Coronary artery (tissue), 2 donors: ENCODE data around the gene DIP2A.

Source experiments
- DNase-seq: peaks from one replicate; pipeline ENCODE4 v3.0.0-alpha.2; 2017; ENCODE audit warnings: low spot score
- H3K27ac ChIP-seq, 2 donors: fragments of 200-600 bp; sonication (generic); one replicate each; pipeline ENCODE4 v1.5.1; 2016 to 2019
- H3K4me3 ChIP-seq: fragments of 200-600 bp; sonication (generic); 2 replicates; pipeline ENCODE4 v1.5.1; 2016; ENCODE audit warnings: mild to moderate bottlenecking, moderate library complexity
- CTCF ChIP-seq: fragments of 200-600 bp; sonication (generic); IDR thresholded peaks from one replicate; pipeline ENCODE4 v1.5.1; 2019; ENCODE audit warnings: antibody characterized with exemption

DIP2A gene

GRCh38 chr21:46598581-46599572 is 140.2 kb downstream of the DIP2A start:
- Histone ChIP-seq H3K27ac (no peak overlapping the region), H3K4me3 (no peak overlapping the region)
- no peak for DNase-seq
- TF ChIP-seq CTCF = no peak

GRCh38 chr21:46600305-46600704 is 141.6 kb downstream of the DIP2A start:
- no peak overlapping the region for H3K4me3 ChIP-seq
- no peak for DNase-seq
- TF ChIP-seq CTCF = no peak
- no peak overlapping the region for H3K27ac ChIP-seq

GRCh38 chr21:46600978-46601377 is 142.3 kb downstream of the DIP2A start:
- Histone ChIP-seq H3K4me3 (no peak overlapping the region), H3K27ac (no peak overlapping the region)
- DNase-seq = no peak
- no peak for TF ChIP-seq CTCF

- DNase-seq = no peak
- H3K27ac ChIP-seq = no peak overlapping the region
- no peak for TF ChIP-seq CTCF
- no peak overlapping the region for H3K4me3 ChIP-seq
These were observed 144.5 kb downstream of the DIP2A start for GRCh38 chr21:46603228-46603627.

GRCh38 chr21:46604329-46604974 is 145.8 kb downstream of the DIP2A start:
- H3K4me3 ChIP-seq = peak overlapping the region; percentile 22
- no peak for DNase-seq
- TF ChIP-seq CTCF = no peak
- H3K27ac ChIP-seq = no peak overlapping the region

- DNase-seq = no peak
- no peak for TF ChIP-seq CTCF
- H3K27ac ChIP-seq = peak within 1 kb of the TSS in 1 of 2 donors; percentile 44
- H3K4me3 ChIP-seq = peak within 1 kb of the TSS; percentile 22
These were observed 146.5 kb downstream of the DIP2A start, which contains the start of gene S100B for GRCh38 chr21:46604975-46605766. S100B (minus strand) TSS chr21:46605082; CDS start chr21:46602415, 2,667 bp downstream.
